Measurements from ENCODE around the gene CBFA2T3.
A peak's percentile ranks its signal among the peaks of the same experiment; 100 is the strongest.

CBFA2T3 gene

GRCh38 chr16:88925540-88925887 is 51.5 kb downstream of the CBFA2T3 start:
- TF ChIP-seq, protein P1, sequence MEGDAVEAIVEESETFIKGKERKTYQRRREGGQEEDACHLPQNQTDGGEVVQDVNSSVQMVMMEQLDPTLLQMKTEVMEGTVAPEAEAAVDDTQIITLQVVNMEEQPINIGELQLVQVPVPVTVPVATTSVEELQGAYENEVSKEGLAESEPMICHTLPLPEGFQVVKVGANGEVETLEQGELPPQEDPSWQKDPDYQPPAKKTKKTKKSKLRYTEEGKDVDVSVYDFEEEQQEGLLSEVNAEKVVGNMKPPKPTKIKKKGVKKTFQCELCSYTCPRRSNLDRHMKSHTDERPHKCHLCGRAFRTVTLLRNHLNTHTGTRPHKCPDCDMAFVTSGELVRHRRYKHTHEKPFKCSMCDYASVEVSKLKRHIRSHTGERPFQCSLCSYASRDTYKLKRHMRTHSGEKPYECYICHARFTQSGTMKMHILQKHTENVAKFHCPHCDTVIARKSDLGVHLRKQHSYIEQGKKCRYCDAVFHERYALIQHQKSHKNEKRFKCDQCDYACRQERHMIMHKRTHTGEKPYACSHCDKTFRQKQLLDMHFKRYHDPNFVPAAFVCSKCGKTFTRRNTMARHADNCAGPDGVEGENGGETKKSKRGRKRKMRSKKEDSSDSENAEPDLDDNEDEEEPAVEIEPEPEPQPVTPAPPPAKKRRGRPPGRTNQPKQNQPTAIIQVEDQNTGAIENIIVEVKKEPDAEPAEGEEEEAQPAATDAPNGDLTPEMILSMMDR (IDR thresholded peaks at IDR 0.05; ENCODE audit: low read depth, low read length): no peak
- no peak for DNase-seq (ENCODE audit: extremely low read depth, low read depth)

- peak; percentile 19 for DNase-seq (ENCODE audit: extremely low read depth, low read depth)
- TF ChIP-seq, protein P1 (IDR thresholded peaks at IDR 0.05; ENCODE audit: low read depth, low read length): peak; percentile 32
Observed at GRCh38 chr16:88924834-88925539, 52.0 kb downstream of the CBFA2T3 start.

- DNase-seq (ENCODE audit: extremely low read depth, low read depth): no peak
- TF ChIP-seq, protein P1 (IDR thresholded peaks at IDR 0.05; ENCODE audit: low read depth, low read length): no peak
Observed at GRCh38 chr16:88923926-88924833, 52.8 kb downstream of the CBFA2T3 start.

GRCh38 chr16:88923450-88923849 is 53.6 kb downstream of the CBFA2T3 start:
- TF ChIP-seq, protein P1 (IDR thresholded peaks at IDR 0.05; ENCODE audit: low read depth, low read length): no peak
- no peak for DNase-seq (ENCODE audit: extremely low read depth, low read depth)

- TF ChIP-seq, protein P1 (IDR thresholded peaks at IDR 0.05; ENCODE audit: low read depth, low read length): no peak
- no peak for DNase-seq (ENCODE audit: extremely low read depth, low read depth)
Observed at GRCh38 chr16:88922826-88923410, 54.1 kb downstream of the CBFA2T3 start.

DNA sequence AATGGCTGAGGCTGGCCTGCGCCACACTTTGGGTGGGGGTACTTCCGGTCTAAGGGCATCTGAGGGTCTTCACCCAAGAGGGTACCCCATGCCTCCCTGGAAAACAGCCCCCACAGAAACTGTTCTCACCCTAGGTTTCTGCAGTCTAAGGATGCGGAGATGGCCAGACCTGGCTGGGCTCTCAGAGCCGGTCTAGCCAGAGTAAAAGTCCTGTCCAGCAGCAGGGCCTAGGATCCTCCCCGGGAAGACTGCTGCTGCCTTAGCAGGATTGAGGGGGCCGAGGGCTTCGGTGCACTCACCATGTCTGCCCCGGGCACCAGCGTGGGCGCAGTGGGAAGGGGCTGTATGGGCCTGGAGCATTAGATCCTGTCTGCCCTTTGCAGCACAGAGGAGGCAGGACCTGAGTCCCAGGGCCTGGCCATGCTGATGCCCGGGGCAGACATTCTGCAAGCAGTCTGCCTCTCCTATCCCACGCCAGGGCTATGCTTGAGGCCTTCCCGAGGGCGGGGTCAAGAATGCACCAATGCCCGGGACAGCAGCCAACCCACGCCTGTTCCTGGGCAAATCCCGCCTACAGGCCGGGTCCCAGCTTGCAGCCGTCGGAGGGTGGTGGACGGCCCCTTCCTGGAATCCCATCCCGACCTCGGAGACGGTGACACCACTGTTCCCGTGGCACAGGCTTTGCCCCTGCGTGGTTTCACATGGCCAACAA is 54.7 kb downstream of the CBFA2T3 start:
- peak; percentile 55 for DNase-seq (ENCODE audit: extremely low read depth, low read depth)
- TF ChIP-seq, protein P1 (IDR thresholded peaks at IDR 0.05; ENCODE audit: low read depth, low read length): no peak

Measured in AG09319 (cell line).